ENCODE measurements around the gene PAWR. TPM values are rescaled to one million over a fixed set of nuclear protein-coding genes. Genes with fewer than 3 reads are reported as not detected.
A peak's percentile ranks its signal among the peaks of the same experiment; 100 is the strongest.

PAWR gene, protein sequence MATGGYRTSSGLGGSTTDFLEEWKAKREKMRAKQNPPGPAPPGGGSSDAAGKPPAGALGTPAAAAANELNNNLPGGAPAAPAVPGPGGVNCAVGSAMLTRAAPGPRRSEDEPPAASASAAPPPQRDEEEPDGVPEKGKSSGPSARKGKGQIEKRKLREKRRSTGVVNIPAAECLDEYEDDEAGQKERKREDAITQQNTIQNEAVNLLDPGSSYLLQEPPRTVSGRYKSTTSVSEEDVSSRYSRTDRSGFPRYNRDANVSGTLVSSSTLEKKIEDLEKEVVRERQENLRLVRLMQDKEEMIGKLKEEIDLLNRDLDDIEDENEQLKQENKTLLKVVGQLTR
- 39.7 TPM for polyA plus RNA-seq (2013, experiment 1 of 2)
- 38.3 TPM for polyA plus RNA-seq (2013, experiment 2 of 2)

DNA sequence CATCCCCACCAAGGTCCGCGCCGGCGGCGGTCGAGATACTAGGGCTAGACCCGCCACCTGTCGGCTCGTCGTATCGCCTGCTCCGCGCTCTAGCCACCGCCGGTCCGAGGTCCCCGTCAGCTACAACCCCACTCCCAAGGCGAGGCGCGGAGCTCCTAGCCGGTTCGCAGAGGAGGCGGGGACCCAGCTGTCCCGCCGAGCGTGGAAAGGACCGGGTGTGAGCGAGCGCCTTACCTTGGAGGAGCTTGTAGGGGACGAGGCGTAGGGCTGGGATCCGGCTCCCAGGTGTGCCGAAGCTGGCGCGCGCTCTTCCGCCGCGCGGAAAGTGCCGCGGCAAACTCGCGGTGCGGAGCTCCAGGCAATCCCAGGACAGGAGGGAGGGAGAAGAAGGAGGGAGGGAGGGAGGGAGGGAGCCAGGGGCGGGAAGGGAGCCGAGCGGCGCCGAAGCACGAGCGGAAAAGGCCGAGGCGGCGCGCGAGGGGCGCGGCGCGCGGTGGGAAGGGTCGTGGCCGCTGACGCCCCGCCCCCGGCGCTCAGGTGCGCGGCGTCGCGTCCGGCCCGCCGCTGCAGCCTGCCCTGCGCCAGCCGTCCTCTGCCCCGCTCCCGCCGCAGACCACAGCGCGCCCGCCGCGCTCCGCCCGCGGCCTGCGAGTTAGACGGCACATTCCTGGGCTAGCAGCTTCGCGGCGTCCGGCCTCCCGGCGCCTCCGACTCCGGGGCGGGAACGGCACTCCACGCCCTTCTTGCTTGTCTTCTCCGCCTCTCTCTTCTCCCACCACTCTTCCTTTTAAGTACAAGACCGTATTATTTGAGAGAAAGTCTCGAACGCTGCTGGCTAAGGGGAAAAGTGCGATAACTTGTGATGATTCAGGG is at the start of gene PAWR:
Gene PAWR (minus strand): TSS at position 327 of the 873 bp plus-strand sequence. CDS start 720 bp downstream, outside the sequence.
- WGBS, 2 donors (ENCODE audit: extremely low coverage in 2 of 2, insufficient read length in 2 of 2, insufficient replicate concordance in 1 of 2) = no CpG with 5 or more reads among the region's 107 CpGs

DNA sequence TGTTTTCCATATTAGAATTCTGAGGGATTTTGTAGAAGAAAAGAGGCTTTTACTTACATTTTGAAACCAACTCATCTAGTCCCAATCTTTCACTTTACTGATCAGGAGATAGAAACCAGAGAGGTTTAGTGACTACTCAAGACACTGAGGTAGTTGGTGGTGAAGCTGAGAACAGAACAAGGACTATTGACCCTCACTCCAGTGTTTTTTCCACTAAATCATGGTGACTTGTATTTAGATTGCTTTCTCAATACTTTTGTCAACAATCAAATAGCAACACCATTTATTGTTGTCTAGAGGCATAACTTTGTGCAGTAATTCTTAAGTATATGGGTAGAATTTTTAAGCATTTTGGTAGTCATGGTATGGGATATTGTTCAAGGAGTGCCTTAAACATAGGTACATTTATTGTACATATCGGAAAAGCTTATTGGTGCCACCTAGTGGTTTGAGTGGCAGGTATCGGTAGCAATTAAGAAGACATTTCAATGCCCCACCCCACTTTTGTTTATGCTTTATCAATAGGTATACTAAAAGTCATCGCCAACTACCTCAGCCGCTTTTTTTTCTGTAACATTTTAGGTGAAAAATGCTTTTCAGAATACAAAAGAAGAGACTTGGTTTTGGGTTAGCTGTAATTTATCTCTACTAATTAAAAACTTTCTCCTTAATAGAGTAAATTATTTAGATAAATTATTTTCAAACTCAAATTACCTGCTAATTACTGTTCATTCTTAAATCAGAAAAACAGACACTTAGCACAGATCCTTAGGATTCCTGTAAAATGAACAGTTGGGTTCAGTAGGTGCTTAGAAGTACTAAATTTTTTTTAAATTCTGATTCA is 47.3 kb upstream of the PAWR start:
- Histone ChIP-seq H4K91ac (ENCODE audit: low read depth, low read length, poor library complexity) (no peak overlapping the region), H3K4ac (ENCODE audit: low read length) (no peak overlapping the region), H2BK5ac (ENCODE audit: low read length) (no peak overlapping the region), H2BK120ac (ENCODE audit: low read depth, low read length) (no peak overlapping the region), H3K9ac (ENCODE audit: low read depth, low read length, poor library complexity) (no peak overlapping the region), H3K23ac (ENCODE audit: low read depth, low read length, poor library complexity) (no peak overlapping the region), H3K4me1 (ENCODE audit: control insufficient read depth in 2 of 2, insufficient read depth in 1 of 2, low read depth in 1 of 2, low read length in 2 of 2) (no peaks in the 10 kb centered on the region), H3K27ac (replicated peaks; ENCODE audit: low read length) (no peak overlapping the region), H3K36me3 (replicated peaks in 1 of 2; ENCODE audit: control insufficient read depth in 2 of 2, insufficient read depth in 2 of 2, low read length in 2 of 2) (no peaks in the 10 kb centered on the region), H3K79me1 (ENCODE audit: low read depth, low read length) (no peaks in the 10 kb centered on the region), H3K9me3 (replicated peaks in 1 of 2; ENCODE audit: control insufficient read depth in 2 of 2, insufficient read depth in 1 of 2, low read depth in 1 of 2, low read length in 2 of 2) (no peaks in the 10 kb centered on the region), H3K14ac (ENCODE audit: low read length) (no peak overlapping the region), H2AFZ (ENCODE audit: low read length) (peak overlapping the region; percentile 24), H3K18ac (ENCODE audit: low read length) (no peak overlapping the region), H4K8ac (ENCODE audit: low read depth, low read length) (no peak overlapping the region), H3K4me3 (ENCODE audit: low read length in 2 of 2) (no peak overlapping the region), H2BK15ac (ENCODE audit: low read length) (no peak overlapping the region), H2AK5ac (ENCODE audit: low read depth, low read length) (no peak overlapping the region), H3K4me2 (ENCODE audit: insufficient read depth, low read length, poor library complexity, severe bottlenecking) (no peak overlapping the region), H3K27me3 (ENCODE audit: control insufficient read depth in 3 of 3, insufficient read depth in 3 of 3, low read depth in 1 of 3, low read length in 3 of 3) (no peaks in the 10 kb centered on the region), H2BK12ac (ENCODE audit: low read length) (no peak overlapping the region)
- peak; percentile 50 for DNase-seq (ENCODE audit: low spot score)
- no CpG with 5 or more reads among the region's 4 CpGs for WGBS, 2 donors (ENCODE audit: extremely low coverage in 2 of 2, insufficient read length in 2 of 2, insufficient replicate concordance in 1 of 2)

More for the DNA sequence above, at the start of gene PAWR:
- Histone ChIP-seq H3K18ac (ENCODE audit: low read length) (peak within 1 kb of the TSS; percentile 97), H3K14ac (ENCODE audit: low read length) (peak within 1 kb of the TSS; percentile 79), H2BK120ac (ENCODE audit: low read depth, low read length) (no peak within 1 kb of the TSS), H3K4me3 (ENCODE audit: low read length in 2 of 2) (peak within 1 kb of the TSS; percentile 88 to 99), H3K9me3 (replicated peaks in 1 of 2; ENCODE audit: control insufficient read depth in 2 of 2, insufficient read depth in 1 of 2, low read depth in 1 of 2, low read length in 2 of 2) (no peaks in the 10 kb centered on the region), H3K79me1 (ENCODE audit: low read depth, low read length) (peaks cover 4% of the 10 kb centered on the region), H4K91ac (ENCODE audit: low read depth, low read length, poor library complexity) (no peak within 1 kb of the TSS), H2BK12ac (ENCODE audit: low read length) (no peak within 1 kb of the TSS), H3K9ac (ENCODE audit: low read depth, low read length, poor library complexity) (peak within 1 kb of the TSS; percentile 93), H4K8ac (ENCODE audit: low read depth, low read length) (no peak within 1 kb of the TSS), H2AK5ac (ENCODE audit: low read depth, low read length) (peak within 1 kb of the TSS; percentile 91), H2BK15ac (ENCODE audit: low read length) (peak within 1 kb of the TSS; percentile 98), H3K27me3 (ENCODE audit: control insufficient read depth in 3 of 3, insufficient read depth in 3 of 3, low read depth in 1 of 3, low read length in 3 of 3) (no peaks in the 10 kb centered on the region), H3K4me1 (ENCODE audit: control insufficient read depth in 2 of 2, insufficient read depth in 1 of 2, low read depth in 1 of 2, low read length in 2 of 2) (peaks cover 0 to 2% of the 10 kb centered on the region in 2 donors), H3K27ac (replicated peaks; ENCODE audit: low read length) (peak within 1 kb of the TSS; percentile 98), H3K4ac (ENCODE audit: low read length) (peak within 1 kb of the TSS; percentile 86), H2AFZ (ENCODE audit: low read length) (peak within 1 kb of the TSS; percentile 99), H3K4me2 (ENCODE audit: insufficient read depth, low read length, poor library complexity, severe bottlenecking) (peak within 1 kb of the TSS; percentile 79), H3K23ac (ENCODE audit: low read depth, low read length, poor library complexity) (peak within 1 kb of the TSS; percentile 95), H2BK5ac (ENCODE audit: low read length) (peak within 1 kb of the TSS; percentile 88), H3K36me3 (replicated peaks in 1 of 2; ENCODE audit: control insufficient read depth in 2 of 2, insufficient read depth in 2 of 2, low read length in 2 of 2) (no peaks in the 10 kb centered on the region)
- peak; percentile 84 for DNase-seq (ENCODE audit: low spot score)

DNA sequence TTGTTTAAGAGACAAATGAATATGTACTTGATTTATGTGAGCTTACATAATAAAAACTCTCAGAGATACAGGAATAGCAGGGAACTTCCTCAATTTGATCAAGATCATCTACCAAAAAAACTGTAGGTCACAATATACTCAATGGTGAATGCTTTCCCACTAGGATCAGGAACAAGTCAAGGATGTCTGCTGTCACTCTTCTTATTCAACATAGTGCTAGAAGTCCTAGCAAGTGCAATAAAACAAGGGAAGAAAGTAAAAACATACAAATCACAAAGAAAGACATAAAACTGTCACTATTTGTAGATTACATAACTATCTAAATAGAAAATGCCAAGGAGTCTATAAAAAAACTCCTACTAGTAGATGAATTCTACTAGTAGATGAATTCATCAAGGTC is 41.9 kb upstream of the PAWR start:
- no peak overlapping the region for H2BK12ac ChIP-seq (ENCODE audit: low read length)
- no peak overlapping the region for H2AFZ ChIP-seq (ENCODE audit: low read length)
- H4K91ac ChIP-seq (ENCODE audit: low read depth, low read length, poor library complexity) = no peak overlapping the region
- no peaks in the 10 kb centered on the region for H3K79me1 ChIP-seq (ENCODE audit: low read depth, low read length)
- H3K4me2 ChIP-seq (ENCODE audit: insufficient read depth, low read length, poor library complexity, severe bottlenecking) = no peak overlapping the region
- DNase-seq (ENCODE audit: low spot score) = no peak
- H4K8ac ChIP-seq (ENCODE audit: low read depth, low read length) = no peak overlapping the region
- H3K36me3 ChIP-seq (replicated peaks in 1 of 2; ENCODE audit: control insufficient read depth in 2 of 2, insufficient read depth in 2 of 2, low read length in 2 of 2) = no peaks in the 10 kb centered on the region
- H2BK15ac ChIP-seq (ENCODE audit: low read length) = no peak overlapping the region
- H3K27ac ChIP-seq (replicated peaks; ENCODE audit: low read length) = no peak overlapping the region
- H3K23ac ChIP-seq (ENCODE audit: low read depth, low read length, poor library complexity) = no peak overlapping the region
- H3K18ac ChIP-seq (ENCODE audit: low read length) = no peak overlapping the region
- no peaks in the 10 kb centered on the region for H3K4me1 ChIP-seq (ENCODE audit: control insufficient read depth in 2 of 2, insufficient read depth in 1 of 2, low read depth in 1 of 2, low read length in 2 of 2)
- H3K14ac ChIP-seq (ENCODE audit: low read length) = no peak overlapping the region
- no peaks in the 10 kb centered on the region for H3K9me3 ChIP-seq (replicated peaks in 1 of 2; ENCODE audit: control insufficient read depth in 2 of 2, insufficient read depth in 1 of 2, low read depth in 1 of 2, low read length in 2 of 2)
- H3K4ac ChIP-seq (ENCODE audit: low read length) = no peak overlapping the region
- H2BK120ac ChIP-seq (ENCODE audit: low read depth, low read length) = no peak overlapping the region
- H3K4me3 ChIP-seq (ENCODE audit: low read length in 2 of 2) = no peak overlapping the region
- no peak overlapping the region for H2BK5ac ChIP-seq (ENCODE audit: low read length)
- no peak overlapping the region for H2AK5ac ChIP-seq (ENCODE audit: low read depth, low read length)
- no peaks in the 10 kb centered on the region for H3K27me3 ChIP-seq (ENCODE audit: control insufficient read depth in 3 of 3, insufficient read depth in 3 of 3, low read depth in 1 of 3, low read length in 3 of 3)
- no peak overlapping the region for H3K9ac ChIP-seq (ENCODE audit: low read depth, low read length, poor library complexity)
